C4-2B (cell line): ENCODE results near the gene RETREG2.
A peak's percentile ranks its signal among the peaks of the same experiment; 100 is the strongest.

Experiments
- H3K27ac ChIP-seq: fragments of 450-650 bp; 2 replicates; pipeline ENCODE4 v1.5.1; 2017
- CTCF ChIP-seq: fragments of 450-650 bp; conservative IDR thresholded peaks from 2 replicates; pipeline ENCODE4 v1.5.1; 2017; ENCODE audit warnings: mild to moderate bottlenecking
- ZFX ChIP-seq: fragments of 450-650 bp; IDR thresholded peaks from 2 replicates; pipeline ENCODE4 v1.6.1; 2017

RETREG2 gene

GRCh38 chr2:219160186-219161017 is 17.7 kb upstream of the RETREG2 start, which contains the start of gene NHEJ1:
Gene NHEJ1 (minus strand): TSS chr2:219160815. CDS start chr2:219158362, 2,453 bp downstream.
- TF ChIP-seq ZFX (peak; percentile 87), CTCF (peak; percentile 94)

GRCh38 chr2:219161097-219161496 is 17.0 kb upstream of the RETREG2 start:
- peak overlapping the region; percentile 78 for H3K27ac ChIP-seq

More at GRCh38 chr2:219160186-219161017, 17.7 kb upstream of the RETREG2 start, which contains the start of gene NHEJ1:
- peak within 1 kb of the TSS; percentile 78 for H3K27ac ChIP-seq

GRCh38 chr2:219163156-219163555 is 14.9 kb upstream of the RETREG2 start:
- TF ChIP-seq CTCF (no peak), ZFX (no peak)
- H3K27ac ChIP-seq: no peak overlapping the region

More at GRCh38 chr2:219161097-219161496, 17.0 kb upstream of the RETREG2 start:
- TF ChIP-seq ZFX (no peak), CTCF (no peak)

GRCh38 chr2:219165058-219165911 is 12.8 kb upstream of the RETREG2 start:
- no peak for TF ChIP-seq ZFX
- TF ChIP-seq CTCF: no peak
- no peak overlapping the region for H3K27ac ChIP-seq

- TF ChIP-seq CTCF (no peak), ZFX (no peak)
- no peak overlapping the region for H3K27ac ChIP-seq
Measured at GRCh38 chr2:219167997-219168396, 10.1 kb upstream of the RETREG2 start.

- H3K27ac ChIP-seq: no peak overlapping the region
- TF ChIP-seq ZFX: no peak
Measured at GRCh38 chr2:219168526-219168925, 9.5 kb upstream of the RETREG2 start.

GRCh38 chr2:219168932-219169331 is 9.1 kb upstream of the RETREG2 start:
- H3K27ac ChIP-seq: no peak overlapping the region
- TF ChIP-seq CTCF (no peak), ZFX (no peak)
